D721Med (cell line): ENCODE results near the gene ODAD2.

Source experiments
- DNase-seq: peaks from one replicate; pipeline ENCODE4 v3.0.0; 2011; ENCODE audit warnings: low spot score; ENCODE audit not compliant: insufficient read length
- FAIRE-seq: peaks from 2 replicates; lab custom pipeline; 2011; peaks lifted over from hg19 to GRCh38; lab: Jason Lieb, UNC
- TF ChIP-seq, protein P1 (sequence below): IDR thresholded peaks from 2 replicates; pipeline ENCODE4 v1.5.1; 2012; ENCODE audit warnings: mild to moderate bottlenecking, control low read depth; ENCODE audit not compliant: insufficient read depth; ENCODE audit errors: missing control alignments

Gene ODAD2

DNA sequence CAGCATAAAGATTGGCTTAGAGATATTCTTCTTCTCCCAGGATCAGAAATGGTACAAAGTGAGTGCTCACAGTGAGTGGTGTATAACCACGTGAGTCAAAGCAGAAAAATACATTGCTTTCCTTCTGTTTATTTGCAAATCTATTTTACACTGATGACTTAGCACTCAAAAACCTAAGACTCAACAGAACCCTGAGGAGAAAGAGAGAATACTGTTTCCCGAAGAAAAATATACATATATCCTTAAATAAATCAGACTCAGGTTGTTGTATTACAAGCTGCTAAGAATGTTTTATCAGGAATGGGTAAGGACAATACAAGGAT, 48.7 kb downstream of the ODAD2 start:
- TF ChIP-seq, protein P1, sequence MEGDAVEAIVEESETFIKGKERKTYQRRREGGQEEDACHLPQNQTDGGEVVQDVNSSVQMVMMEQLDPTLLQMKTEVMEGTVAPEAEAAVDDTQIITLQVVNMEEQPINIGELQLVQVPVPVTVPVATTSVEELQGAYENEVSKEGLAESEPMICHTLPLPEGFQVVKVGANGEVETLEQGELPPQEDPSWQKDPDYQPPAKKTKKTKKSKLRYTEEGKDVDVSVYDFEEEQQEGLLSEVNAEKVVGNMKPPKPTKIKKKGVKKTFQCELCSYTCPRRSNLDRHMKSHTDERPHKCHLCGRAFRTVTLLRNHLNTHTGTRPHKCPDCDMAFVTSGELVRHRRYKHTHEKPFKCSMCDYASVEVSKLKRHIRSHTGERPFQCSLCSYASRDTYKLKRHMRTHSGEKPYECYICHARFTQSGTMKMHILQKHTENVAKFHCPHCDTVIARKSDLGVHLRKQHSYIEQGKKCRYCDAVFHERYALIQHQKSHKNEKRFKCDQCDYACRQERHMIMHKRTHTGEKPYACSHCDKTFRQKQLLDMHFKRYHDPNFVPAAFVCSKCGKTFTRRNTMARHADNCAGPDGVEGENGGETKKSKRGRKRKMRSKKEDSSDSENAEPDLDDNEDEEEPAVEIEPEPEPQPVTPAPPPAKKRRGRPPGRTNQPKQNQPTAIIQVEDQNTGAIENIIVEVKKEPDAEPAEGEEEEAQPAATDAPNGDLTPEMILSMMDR, result no peak
- FAIRE-seq, result no peak
- DNase-seq, result no peak

DNA sequence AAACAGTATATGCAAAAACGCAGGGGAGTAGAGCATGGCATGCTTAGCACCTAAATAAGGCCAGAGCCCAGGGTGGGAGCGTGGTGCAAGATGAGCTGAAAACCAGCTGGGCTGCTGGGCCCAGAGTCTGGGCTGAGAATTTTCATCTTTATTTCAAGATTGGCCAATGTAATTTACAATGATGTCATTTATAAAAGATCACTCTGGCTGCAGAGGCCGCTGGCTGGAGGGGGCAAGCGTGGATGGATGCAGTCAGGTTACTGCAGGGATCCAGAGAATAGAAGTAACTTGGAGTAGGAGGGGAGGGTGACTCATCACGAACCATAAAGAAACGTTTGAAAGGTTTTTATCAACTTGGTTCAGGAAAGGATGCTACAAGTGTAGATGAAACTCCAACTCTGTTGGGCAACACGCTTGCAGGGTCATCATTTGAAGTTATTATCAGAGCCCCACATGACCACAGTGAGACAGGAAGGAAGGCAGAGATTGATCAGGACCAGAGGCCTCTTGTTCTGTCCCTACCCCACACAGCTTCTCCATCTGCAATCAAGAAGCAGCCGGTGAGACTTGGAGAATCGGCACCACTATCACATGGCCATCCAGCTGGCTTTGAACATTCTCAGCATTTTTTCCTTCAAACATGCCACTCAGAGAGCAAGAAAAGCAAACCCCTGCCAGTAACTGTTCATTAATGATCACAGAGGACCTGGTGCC, 49.2 kb downstream of the ODAD2 start:
- no peak for FAIRE-seq
- TF ChIP-seq, protein P1, result no peak
- no peak for DNase-seq

DNA sequence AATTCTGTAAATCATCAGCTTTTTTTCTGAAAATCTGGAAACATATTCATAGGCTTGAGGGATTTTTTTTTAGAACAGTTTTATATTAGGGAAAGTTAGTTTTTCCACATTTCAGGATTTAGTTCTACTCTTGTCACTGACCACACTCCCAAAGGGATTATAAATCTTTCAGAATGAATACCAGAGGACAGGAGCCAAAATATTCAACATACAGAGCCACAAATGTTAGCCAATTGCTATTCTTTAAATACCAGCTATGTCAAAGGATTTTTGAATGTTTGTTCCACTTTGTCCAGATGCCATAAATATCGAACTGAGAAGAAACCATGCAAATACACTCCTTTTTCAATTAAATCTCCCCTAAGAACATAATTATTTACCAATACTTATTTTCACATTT, 50.7 kb downstream of the ODAD2 start:
- no peak for DNase-seq
- TF ChIP-seq, protein P1, result no peak
- FAIRE-seq, result no peak

DNA sequence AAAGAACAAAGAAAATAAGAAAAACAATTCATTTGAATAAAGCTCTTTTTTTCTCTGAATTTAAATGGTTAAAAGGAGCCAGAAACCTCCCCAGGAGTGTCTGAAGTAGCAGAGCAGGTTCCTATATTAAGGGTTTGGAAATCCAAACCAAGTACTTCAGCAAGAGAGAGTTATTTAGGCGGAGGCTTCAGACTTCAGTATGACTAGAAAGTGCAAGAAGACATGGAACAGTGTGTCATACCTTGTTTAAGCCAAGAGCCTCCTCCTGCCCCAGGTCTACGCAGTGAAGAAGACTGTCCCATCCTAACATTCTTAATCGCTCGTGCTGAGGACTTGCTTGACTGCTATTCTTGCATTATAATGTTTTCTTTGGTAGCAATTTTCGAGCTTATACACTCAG, 51.3 kb downstream of the ODAD2 start:
- TF ChIP-seq, protein P1, result no peak
- DNase-seq (no peak), FAIRE-seq (no peak)

DNA sequence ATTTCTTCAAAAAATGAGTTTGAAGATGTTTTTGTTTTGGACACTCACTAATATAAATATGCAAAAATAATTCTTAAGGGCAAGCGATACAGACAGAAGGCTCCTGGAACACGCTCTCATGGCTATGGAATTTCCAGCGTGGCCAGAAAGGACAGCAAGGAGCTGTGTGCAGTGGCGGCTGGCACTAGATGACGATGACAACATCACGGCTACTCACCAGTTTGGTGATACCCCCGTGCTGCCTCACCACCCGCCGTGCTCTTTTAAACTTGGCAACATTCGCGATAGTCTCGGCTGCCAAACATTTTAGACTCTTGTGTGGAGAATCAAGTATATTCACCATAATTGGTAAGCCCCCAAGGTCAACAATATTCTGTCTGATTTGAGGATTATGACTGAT, 54.9 kb downstream of the ODAD2 start:
- FAIRE-seq, result no peak
- TF ChIP-seq, protein P1, result no peak
- no peak for DNase-seq

DNA sequence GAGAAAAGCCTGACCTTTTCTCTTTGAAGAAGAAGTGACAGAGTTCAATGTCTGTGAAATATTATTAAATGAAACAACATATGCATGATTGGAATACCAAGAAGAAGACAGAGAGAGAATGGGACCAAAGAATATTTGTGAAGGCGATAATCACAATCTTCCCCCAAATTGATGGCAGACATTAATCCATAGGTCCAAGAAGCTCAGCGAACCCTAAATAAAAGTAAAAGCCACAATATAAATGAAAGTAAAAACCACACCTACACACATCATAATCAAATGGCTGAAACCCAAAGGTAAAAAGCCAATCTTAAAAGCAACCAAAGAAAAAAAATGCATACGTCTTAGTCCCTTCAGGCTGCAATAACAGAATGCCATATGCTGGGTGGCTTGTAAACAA, 84.0 kb downstream of the ODAD2 start:
- DNase-seq (no peak), FAIRE-seq (no peak)
- TF ChIP-seq, protein P1, result no peak

DNA sequence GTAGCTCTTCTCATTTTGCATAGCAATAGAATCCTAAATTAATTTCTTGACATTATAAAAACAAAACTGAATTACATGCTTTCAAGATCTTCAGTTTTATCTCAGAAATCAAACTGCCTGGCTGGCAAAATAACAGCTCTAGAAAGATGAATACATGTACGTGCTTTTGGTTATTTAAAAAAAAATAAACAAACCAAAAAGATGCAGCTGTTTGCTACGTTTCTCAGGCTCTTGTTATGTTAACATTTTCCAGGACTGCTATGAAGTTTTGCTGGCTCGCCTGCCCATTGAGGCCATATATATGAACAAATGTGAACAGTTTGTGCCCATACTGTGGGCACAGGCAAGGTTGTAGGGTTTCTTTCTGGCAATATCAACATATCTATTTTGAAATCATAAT, 86.6 kb downstream of the ODAD2 start:
- TF ChIP-seq, protein P1, result no peak
- FAIRE-seq, result no peak

More for the DNA sequence above, 86.6 kb downstream of the ODAD2 start:
- no peak for DNase-seq
